GDM1 (cell line): ENCODE results near the gene COL6A2.
"Not testable (repeated sequence)": the region's sequence is repeated elsewhere in the genome, so short reads cannot be mapped to it uniquely, and the experiment has no call there.

Experiments
- DNase-seq: peaks from one replicate; lab custom pipeline; 2025; lab: John Stamatoyannopoulos, UW

The COL6A2 gene

GRCh38 chr21:46097336-46098293, at the start of gene COL6A2:
COL6A2 (plus strand) TSS chr21:46098112.
- no peak for DNase-seq

DNA sequence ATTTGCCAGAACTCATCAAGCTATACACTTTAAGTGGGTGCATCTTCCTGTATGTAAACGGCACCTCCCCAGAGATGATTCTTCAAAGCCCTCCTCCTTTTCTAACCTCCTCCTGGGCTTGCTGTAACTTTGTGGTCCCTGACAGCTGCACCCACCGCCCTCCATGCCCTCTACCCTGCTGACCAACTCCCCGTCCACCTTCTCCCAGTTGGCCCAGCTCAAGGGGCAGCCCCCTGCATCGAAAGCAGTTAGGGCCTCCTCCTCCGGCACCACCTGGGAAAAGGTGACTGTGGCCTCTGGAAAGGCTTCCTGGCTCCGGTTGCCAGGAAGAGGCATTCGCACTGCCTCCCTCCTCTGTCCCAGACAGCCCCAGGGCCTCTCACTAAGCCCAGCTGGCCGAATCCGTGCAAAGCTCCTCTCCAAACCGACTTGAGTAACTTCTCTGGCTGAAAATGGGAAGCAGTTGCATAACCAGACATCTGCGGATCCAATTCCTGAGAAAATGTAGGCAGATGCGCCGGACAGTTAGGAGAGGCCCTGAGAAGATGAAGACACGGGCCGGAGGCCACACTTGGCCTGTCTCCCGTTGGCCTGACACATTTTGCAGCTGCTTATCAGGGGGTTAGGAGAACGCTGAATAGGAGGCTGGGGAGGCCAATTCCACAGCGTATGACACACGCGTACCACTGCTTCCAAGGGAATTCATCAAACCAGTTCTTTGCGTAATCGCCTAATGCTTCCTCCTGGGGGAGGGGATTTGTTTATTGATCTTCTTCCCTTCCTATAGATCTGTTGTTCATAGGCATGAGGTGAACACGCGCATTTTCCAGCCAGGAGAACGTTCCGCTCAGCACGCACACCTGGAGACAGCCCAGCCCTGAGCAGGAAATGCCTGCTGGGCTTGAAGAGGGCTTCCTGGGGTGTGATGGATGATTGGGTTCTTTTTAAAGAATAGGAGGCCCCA, 48.7 kb upstream of the COL6A2 start:
- DNase-seq: no peak

GRCh38 chr21:46049890-46050667, 47.8 kb upstream of the COL6A2 start:
- no peak for DNase-seq

DNA sequence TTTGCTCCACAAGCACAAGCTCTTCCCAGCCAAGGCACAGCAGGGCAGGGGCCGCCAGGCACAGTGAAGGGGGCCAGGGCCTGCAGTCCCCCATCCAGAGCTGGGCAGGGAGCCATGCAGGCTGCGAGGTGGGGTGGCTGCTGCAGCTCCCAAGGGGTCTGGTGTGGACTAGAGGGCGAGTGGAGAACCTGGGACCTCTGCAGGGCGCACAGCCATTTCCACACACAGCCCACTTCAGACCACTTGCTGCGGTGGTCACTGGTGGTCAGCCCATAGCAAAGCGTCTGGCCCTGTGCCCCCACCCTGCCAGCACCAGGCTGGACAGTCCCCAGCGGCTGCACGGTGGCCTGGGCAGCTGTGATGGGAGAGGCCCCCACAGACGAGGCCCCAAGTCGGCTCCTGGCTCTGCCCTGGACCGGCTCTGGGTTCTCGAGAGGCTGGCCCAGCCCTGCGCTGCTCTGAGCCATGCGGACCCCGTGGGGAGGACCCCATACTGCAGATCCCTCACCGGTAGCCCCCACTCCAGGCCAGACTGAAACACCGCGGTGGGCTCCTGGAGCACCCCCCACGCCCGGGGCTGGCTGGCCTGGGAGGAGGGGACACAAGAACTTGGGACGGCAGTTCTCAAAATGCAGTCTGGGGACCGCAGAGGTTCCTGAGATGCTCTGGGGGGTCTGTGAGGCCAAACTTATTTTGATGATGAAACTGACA, 47.1 kb upstream of the COL6A2 start:
- DNase-seq: no peak

GRCh38 chr21:46051379-46051770, 46.5 kb upstream of the COL6A2 start:
- DNase-seq: no peak

DNA sequence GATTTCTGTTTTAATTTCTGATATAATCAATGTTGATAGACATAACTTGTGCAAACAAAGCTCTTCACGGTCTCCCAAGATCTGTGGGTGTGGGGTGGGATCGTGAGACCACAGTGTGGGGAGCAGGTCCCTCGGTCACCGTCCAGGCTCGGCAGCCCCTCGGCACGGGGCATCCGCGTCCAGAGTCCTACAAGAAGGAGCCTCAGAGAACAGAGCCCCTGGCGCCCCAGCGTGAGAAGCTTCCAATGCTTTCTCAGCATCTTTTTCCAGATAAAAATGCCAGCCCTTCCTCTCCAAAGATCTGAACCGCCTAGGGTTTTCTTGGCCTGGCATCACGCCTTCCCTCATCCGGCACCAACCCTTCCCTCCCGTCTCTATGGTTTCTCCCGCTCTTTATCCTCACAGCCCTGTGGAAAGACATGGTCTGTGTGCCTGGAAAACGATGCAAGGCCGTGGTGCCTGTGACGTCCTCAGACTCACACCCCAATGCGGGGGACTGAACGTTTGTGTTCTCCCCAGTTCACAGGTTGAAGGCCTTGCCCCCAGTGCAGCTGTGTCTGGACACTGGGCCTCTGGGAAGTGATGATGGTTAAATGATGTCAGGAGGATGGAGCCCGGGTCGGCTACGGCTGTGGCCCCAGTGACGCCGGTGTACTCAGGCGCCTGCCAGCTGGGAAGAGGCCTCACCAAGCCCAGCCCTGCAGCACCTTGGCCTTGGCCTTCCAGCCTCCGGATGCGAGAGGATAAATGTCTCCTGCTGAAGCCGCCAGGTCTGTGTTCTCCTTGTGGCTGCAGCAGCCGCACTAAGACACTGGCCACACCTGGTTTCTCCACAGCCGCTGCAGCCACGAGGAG, 45.9 kb upstream of the COL6A2 start:
- no peak for DNase-seq

- DNase-seq: no peak
Measured at GRCh38 chr21:46052703-46053651, 44.9 kb upstream of the COL6A2 start.

DNA sequence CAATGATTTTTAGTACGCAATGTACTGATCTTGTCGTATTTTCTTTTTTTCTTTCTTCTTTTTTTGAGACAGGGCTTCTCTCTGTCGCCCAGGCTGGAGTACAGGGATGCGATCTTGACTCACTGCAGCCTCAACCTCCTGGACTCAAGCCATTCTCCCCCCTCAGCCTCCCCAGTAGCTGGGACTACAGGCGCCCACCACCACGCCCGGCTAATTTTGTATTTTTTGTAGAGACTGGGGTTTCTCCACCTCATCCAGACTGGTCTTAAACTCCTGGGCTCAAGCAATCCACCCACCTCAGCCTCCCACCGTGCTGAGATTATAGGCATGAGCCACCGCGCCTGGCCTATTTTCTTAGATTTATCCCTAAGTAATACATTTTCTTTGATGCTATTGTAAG, 43.9 kb upstream of the COL6A2 start:
- no peak for DNase-seq

- DNase-seq: no peak
Measured at GRCh38 chr21:46054451-46054881, 43.4 kb upstream of the COL6A2 start.

DNA sequence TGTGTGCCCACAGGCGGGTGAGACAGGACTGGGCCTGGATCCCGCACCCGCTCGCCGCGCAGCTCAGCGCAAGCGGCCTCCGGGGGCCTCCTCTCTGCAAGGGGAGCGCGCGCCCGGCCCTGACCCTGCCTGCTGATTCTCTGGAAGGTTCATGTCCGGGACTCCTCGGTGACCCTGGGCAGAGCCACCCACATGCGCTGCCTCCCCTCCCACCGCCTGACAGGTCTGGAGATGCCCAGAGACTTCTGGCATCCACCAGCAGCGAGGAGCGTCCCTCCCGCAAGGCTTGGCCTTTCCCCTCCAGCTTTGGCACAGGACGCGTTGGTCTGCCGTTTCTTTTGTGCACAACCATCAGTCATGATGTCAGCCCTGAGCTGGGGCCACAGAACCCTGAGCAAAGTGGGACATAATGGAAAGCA, 42.0 kb upstream of the COL6A2 start:
- DNase-seq: no peak

DNA sequence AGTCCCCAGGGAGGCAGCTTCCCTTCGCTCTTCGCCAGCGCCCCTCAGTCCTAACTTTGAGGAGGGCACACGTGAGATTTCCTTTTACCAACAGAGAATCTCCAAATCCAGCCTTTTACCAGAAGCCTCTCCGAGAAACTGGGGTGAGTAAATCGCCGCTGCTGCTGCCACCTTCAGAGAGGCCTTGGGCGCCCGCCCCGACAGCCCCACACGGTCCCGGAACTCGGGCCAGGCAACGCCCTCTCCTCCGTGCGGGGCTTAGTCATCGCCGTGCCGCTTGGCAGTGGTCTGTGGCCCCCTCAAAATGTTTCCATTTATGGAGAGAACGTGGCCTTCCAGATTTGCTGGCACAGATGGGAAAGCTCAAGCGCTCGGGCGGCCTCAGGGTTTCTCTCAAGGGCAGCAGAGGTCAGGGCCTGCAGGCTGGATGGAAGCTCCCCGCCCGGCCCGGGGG, 41.4 kb upstream of the COL6A2 start:
- DNase-seq: no peak

- no peak for DNase-seq
Measured at GRCh38 chr21:46057111-46057709, 40.7 kb upstream of the COL6A2 start.

DNA sequence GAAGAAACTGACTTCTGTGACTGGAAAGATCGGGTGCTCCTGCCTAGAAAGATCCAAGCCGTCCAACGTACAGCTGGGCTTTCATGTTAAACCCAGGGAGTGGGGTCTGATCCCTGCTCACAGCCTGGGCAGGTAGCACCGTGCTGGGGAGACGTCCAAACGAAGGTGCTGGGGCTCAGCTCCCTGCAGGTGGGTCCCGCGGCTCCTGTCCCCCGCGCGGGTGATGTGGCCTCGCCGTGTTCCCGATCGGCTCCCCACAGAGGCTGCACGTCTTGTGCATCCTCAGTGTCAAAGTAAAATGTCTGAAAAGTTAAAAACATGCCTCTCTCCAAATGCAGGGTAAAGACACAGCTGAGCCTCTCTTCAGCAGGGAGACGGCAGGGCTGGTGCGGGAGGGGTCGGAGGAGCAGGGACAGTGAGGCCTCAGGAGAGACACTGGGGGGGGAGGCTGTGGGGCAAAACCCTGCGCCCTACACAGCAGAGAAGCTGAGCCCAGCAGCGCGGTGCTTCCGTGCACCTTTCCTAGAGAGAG, 40.1 kb upstream of the COL6A2 start:
- DNase-seq: no peak

- no peak for DNase-seq
Measured at GRCh38 chr21:46058431-46059145, 39.3 kb upstream of the COL6A2 start.

GRCh38 chr21:46059195-46059594, 38.7 kb upstream of the COL6A2 start:
- no peak for DNase-seq

- not testable (repeated sequence) for DNase-seq
Measured at GRCh38 chr21:46059711-46060455, 38.0 kb upstream of the COL6A2 start.

DNA sequence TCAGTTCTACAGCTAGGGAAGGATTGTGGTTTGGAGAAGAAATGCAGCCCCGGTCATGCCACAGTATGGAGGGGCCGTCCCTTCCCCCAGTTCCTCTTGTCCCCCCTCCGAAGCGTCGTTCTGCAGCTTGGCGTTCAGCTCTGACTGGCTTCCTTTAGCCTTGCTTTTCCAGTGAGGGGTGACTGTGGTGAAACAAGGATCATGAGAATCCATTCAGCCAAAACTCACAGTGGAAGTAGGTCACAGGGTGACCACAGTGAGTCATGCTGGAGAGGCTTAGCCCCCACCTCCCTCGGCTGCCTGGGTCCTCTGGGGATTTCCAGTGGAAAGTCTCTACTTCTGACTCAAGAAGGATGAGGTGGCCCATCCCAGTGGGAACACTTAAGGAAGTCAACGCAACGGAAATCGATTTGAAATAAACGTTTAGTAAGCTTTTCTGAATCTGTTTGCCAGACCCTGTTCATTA, 37.3 kb upstream of the COL6A2 start:
- DNase-seq: no peak
